ENCODE measurements around the gene PSAPL1. TPM values are rescaled to one million over a fixed set of nuclear protein-coding genes. Genes with fewer than 3 reads are reported as not detected.

The PSAPL1 gene
- total RNA-seq, 1 donor from 2014 or later, result not detected

DNA sequence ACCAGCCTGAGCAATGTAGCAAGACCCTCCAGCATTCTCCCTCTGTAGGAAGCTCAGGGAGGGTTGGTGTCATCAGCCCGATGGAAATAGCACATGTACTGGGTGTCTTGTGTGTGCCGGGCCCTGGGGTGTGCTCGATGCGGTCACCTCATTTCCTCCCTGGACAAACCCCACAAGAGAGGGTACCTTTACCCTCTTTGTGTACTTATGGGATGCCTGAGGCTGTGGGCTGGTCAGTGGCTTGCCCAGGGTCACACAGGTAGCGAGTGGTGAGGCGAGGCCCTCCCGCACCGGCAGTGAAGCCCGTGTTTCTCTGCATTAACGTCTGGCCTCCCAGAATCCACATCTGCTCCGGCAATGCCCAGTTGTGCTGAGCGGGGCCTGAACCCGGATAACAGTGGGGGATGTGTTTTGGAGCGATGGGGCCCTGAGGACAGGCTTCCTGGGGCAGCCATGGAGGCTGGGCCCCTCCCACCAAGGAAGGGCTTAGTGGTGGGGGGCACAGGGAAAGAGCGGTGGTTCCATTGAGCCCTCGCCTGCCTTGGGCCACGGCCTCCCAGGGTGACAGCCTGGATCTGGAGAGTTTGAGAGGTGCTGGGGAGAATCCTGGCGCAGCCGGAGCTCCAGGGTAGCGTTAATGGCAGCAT lies 8.1 kb downstream of the PSAPL1 start:
- H3K4me1 ChIP-seq (ENCODE audit: insufficient read depth, low read length), result no peaks in the 10 kb centered on the region
- H3K9me3 ChIP-seq (ENCODE audit: insufficient read depth, low read depth, low read length), result no peaks in the 10 kb centered on the region
- no peak overlapping the region for H3K4me2 ChIP-seq (ENCODE audit: low read length)
- TF ChIP-seq EZH2 (IDR thresholded peaks at IDR 0.05; ENCODE audit: insufficient read depth, low read length), result no peak
- TF ChIP-seq, protein P1, sequence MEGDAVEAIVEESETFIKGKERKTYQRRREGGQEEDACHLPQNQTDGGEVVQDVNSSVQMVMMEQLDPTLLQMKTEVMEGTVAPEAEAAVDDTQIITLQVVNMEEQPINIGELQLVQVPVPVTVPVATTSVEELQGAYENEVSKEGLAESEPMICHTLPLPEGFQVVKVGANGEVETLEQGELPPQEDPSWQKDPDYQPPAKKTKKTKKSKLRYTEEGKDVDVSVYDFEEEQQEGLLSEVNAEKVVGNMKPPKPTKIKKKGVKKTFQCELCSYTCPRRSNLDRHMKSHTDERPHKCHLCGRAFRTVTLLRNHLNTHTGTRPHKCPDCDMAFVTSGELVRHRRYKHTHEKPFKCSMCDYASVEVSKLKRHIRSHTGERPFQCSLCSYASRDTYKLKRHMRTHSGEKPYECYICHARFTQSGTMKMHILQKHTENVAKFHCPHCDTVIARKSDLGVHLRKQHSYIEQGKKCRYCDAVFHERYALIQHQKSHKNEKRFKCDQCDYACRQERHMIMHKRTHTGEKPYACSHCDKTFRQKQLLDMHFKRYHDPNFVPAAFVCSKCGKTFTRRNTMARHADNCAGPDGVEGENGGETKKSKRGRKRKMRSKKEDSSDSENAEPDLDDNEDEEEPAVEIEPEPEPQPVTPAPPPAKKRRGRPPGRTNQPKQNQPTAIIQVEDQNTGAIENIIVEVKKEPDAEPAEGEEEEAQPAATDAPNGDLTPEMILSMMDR (IDR thresholded peaks at IDR 0.05; ENCODE audit: insufficient read depth, low read depth, low read length), result no peak
- no peak overlapping the region for H2AFZ ChIP-seq (ENCODE audit: low read depth, low read length)
- peaks cover 39% of the 10 kb centered on the region for H4K20me1 ChIP-seq (ENCODE audit: insufficient read depth, low read length)
- no peak overlapping the region for H3K27ac Mint-ChIP-seq (ENCODE audit: unreplicated experiment)
- no peak overlapping the region for H3K4me3 ChIP-seq (ENCODE audit: insufficient read depth, low read depth, low read length)
- DNase-seq (ENCODE audit: low read depth) (no peak), FAIRE-seq (no peak)
- H3K4me1 Mint-ChIP-seq (ENCODE audit: low read depth, unreplicated experiment), result peaks cover 11% of the 10 kb centered on the region
- peaks cover 39% of the 10 kb centered on the region for H3K27me3 Mint-ChIP-seq (ENCODE audit: low read depth, unreplicated experiment)
- H3K79me2 ChIP-seq (ENCODE audit: insufficient read depth, low read length), result no peaks in the 10 kb centered on the region
- H3K9ac ChIP-seq (ENCODE audit: low read length), result no peak overlapping the region
- H3K4me3 Mint-ChIP-seq (ENCODE audit: unreplicated experiment), result no peak overlapping the region
- H3K27ac ChIP-seq (ENCODE audit: low read depth, low read length), result no peak overlapping the region
- no peaks in the 10 kb centered on the region for H3K36me3 ChIP-seq (ENCODE audit: insufficient read depth, low read length)
- no peaks in the 10 kb centered on the region for H3K9me3 Mint-ChIP-seq (ENCODE audit: unreplicated experiment)
- no peaks in the 10 kb centered on the region for H3K27me3 ChIP-seq (ENCODE audit: insufficient read depth, low read length)
- H3K36me3 Mint-ChIP-seq (ENCODE audit: low read depth, unreplicated experiment), result no peaks in the 10 kb centered on the region

DNA sequence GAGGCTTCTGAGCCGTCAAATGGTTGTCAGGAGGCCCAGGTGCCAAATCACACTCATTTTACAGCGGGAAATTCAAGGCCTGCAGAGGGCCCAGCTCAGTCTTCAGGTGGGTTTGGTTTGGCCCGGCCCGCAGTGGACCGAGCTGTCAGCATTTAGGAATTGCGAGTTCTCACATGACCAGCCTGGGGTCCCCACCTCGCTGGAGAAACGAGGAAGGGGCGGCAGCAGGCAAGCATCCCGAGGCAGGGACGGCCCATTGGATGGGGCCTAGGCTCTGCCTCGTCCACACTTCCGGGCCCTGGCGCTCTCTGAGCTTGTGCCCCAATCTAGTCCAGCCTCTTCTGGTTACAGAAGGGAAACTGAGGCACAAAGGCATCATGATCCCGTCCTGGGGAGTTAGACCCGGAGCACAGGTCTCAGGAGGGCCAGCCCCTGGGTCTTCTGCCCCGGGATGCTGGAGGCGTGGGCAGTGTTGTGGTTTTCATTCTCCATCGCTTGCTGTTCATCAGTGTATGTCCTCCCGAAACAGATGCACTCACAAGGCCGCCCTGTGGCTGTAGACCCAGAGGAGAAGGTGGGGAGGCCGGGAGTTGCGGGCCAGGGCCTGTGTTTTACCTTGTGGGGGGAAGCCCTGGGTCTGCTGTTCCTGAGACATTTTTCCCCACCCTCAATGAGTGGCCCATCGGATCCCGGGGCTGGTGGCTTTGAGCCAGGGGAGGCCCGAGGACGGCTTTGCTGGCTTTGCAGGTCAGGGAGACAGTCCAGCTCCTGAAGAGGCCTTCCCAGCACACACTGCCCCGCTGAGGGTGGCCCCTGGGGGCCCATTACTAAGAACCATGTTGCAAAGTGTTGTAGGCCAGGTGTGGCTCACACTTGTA lies 8.9 kb downstream of the PSAPL1 start:
- no peaks in the 10 kb centered on the region for H3K27me3 ChIP-seq (ENCODE audit: insufficient read depth, low read length)
- Mint-ChIP-seq H3K27ac (ENCODE audit: unreplicated experiment) (no peak overlapping the region), H3K27me3 (ENCODE audit: low read depth, unreplicated experiment) (peaks cover 43% of the 10 kb centered on the region), H3K4me1 (ENCODE audit: low read depth, unreplicated experiment) (peaks cover 11% of the 10 kb centered on the region), H3K36me3 (ENCODE audit: low read depth, unreplicated experiment) (no peaks in the 10 kb centered on the region), H3K4me3 (ENCODE audit: unreplicated experiment) (no peak overlapping the region), H3K9me3 (ENCODE audit: unreplicated experiment) (no peaks in the 10 kb centered on the region)
- H4K20me1 ChIP-seq (ENCODE audit: insufficient read depth, low read length), result peaks cover 42% of the 10 kb centered on the region
- H3K9me3 ChIP-seq (ENCODE audit: insufficient read depth, low read depth, low read length), result no peaks in the 10 kb centered on the region
- TF ChIP-seq, protein P1 (IDR thresholded peaks at IDR 0.05; ENCODE audit: insufficient read depth, low read depth, low read length), result no peak
- no peak for TF ChIP-seq EZH2 (IDR thresholded peaks at IDR 0.05; ENCODE audit: insufficient read depth, low read length)
- H3K27ac ChIP-seq (ENCODE audit: low read depth, low read length), result no peak overlapping the region
- no peaks in the 10 kb centered on the region for H3K79me2 ChIP-seq (ENCODE audit: insufficient read depth, low read length)
- no peaks in the 10 kb centered on the region for H3K36me3 ChIP-seq (ENCODE audit: insufficient read depth, low read length)
- no peaks in the 10 kb centered on the region for H3K4me1 ChIP-seq (ENCODE audit: insufficient read depth, low read length)
- H3K4me2 ChIP-seq (ENCODE audit: low read length), result no peak overlapping the region
- H3K9ac ChIP-seq (ENCODE audit: low read length), result no peak overlapping the region
- no peak for FAIRE-seq
- no peak overlapping the region for H3K4me3 ChIP-seq (ENCODE audit: insufficient read depth, low read depth, low read length)
- H2AFZ ChIP-seq (ENCODE audit: low read depth, low read length), result no peak overlapping the region
- DNase-seq (ENCODE audit: low read depth), result no peak

All from astrocyte (in vitro differentiated cells and primary cell).